ENCODE data around the gene LIN52. TPM values are rescaled to one million over a fixed set of nuclear protein-coding genes. Genes with fewer than 3 reads are reported as not detected.

Gene LIN52
- total RNA-seq, 1 experiment from 2014 or later = 16.9 TPM

GRCh38 chr14:74205882-74206281 is 121.1 kb downstream of the LIN52 start:
- Histone ChIP-seq H3K27me3 (replicated peaks; ENCODE audit: insufficient read depth, low read depth, low read length, poor library complexity) (no peaks in the 10 kb centered on the region), H3K9me3 (ENCODE audit: low read depth, low read length, poor library complexity, severe bottlenecking) (no peaks in the 10 kb centered on the region), H3K27ac (ENCODE audit: low read depth, low read length, poor library complexity, severe bottlenecking) (no peak overlapping the region), H3K4me3 (ENCODE audit: low read depth, low read length, poor library complexity, severe bottlenecking) (no peak overlapping the region), H3K36me3 (ENCODE audit: insufficient read depth, low read length, poor library complexity, severe bottlenecking) (no peaks in the 10 kb centered on the region), H3K4me1 (ENCODE audit: insufficient read depth, low read length, poor library complexity, severe bottlenecking) (no peaks in the 10 kb centered on the region)
- no peak for DNase-seq (ENCODE audit: low spot score)
- no TSS peak for BruUV-seq (replicated peaks)
- POLR2A ChIA-PET (ENCODE audit: low non-redundant PET) = no interaction called here
- intact Hi-C loops (cut with micrococcal nuclease; ENCODE audit: unreplicated experiment) = no loop called here
- TF ChIP-seq, protein P1, sequence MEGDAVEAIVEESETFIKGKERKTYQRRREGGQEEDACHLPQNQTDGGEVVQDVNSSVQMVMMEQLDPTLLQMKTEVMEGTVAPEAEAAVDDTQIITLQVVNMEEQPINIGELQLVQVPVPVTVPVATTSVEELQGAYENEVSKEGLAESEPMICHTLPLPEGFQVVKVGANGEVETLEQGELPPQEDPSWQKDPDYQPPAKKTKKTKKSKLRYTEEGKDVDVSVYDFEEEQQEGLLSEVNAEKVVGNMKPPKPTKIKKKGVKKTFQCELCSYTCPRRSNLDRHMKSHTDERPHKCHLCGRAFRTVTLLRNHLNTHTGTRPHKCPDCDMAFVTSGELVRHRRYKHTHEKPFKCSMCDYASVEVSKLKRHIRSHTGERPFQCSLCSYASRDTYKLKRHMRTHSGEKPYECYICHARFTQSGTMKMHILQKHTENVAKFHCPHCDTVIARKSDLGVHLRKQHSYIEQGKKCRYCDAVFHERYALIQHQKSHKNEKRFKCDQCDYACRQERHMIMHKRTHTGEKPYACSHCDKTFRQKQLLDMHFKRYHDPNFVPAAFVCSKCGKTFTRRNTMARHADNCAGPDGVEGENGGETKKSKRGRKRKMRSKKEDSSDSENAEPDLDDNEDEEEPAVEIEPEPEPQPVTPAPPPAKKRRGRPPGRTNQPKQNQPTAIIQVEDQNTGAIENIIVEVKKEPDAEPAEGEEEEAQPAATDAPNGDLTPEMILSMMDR (conservative IDR thresholded peaks at IDR 0.05; ENCODE audit: low read depth, low read length) = no peak
- TF ChIP-seq EZH2 (IDR thresholded peaks at IDR 0.05; ENCODE audit: borderline replicate concordance, low read depth, low read length, poor library complexity, severe bottlenecking) = no peak
- CTCF ChIA-PET = no interaction called here

DNA sequence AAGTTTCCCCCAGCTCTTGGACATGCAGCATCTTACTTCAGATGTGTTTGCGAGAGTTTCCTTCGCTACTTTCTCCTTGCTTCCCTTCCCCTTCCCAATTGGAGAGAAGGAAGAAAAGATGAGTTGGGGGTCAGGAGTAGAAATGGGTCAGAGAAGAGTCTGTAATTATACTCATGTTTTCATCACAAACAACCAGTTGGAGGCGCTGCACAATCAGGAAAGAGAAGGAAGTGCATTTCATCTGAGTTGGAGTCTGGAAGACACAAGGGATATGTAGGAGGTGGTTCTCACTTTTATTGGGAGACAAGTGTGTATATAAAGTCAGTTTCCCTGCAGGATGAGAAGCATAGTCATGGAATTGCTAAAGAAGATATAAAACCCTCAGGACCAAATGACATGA is 123.2 kb downstream of the LIN52 start:
- Histone ChIP-seq H3K36me3 (ENCODE audit: insufficient read depth, low read length, poor library complexity, severe bottlenecking) (no peaks in the 10 kb centered on the region), H3K27me3 (replicated peaks; ENCODE audit: insufficient read depth, low read depth, low read length, poor library complexity) (no peaks in the 10 kb centered on the region), H3K4me1 (ENCODE audit: insufficient read depth, low read length, poor library complexity, severe bottlenecking) (no peaks in the 10 kb centered on the region), H3K27ac (ENCODE audit: low read depth, low read length, poor library complexity, severe bottlenecking) (no peak overlapping the region), H3K4me3 (ENCODE audit: low read depth, low read length, poor library complexity, severe bottlenecking) (no peak overlapping the region), H3K9me3 (ENCODE audit: low read depth, low read length, poor library complexity, severe bottlenecking) (no peaks in the 10 kb centered on the region)
- no TSS peak for BruUV-seq (replicated peaks)
- CTCF ChIA-PET = no interaction called here
- DNase-seq (ENCODE audit: low spot score) = peak; percentile 34
- POLR2A ChIA-PET (ENCODE audit: low non-redundant PET) = no interaction called here
- TF ChIP-seq EZH2 (IDR thresholded peaks at IDR 0.05; ENCODE audit: borderline replicate concordance, low read depth, low read length, poor library complexity, severe bottlenecking) = no peak
- TF ChIP-seq, protein P1 (conservative IDR thresholded peaks at IDR 0.05; ENCODE audit: low read depth, low read length) = peak; percentile 50
- intact Hi-C loops (cut with micrococcal nuclease; ENCODE audit: unreplicated experiment) = no loop called here

- Histone ChIP-seq H3K27me3 (replicated peaks; ENCODE audit: insufficient read depth, low read depth, low read length, poor library complexity) (no peaks in the 10 kb centered on the region), H3K4me3 (ENCODE audit: low read depth, low read length, poor library complexity, severe bottlenecking) (no peak overlapping the region), H3K27ac (ENCODE audit: low read depth, low read length, poor library complexity, severe bottlenecking) (no peak overlapping the region), H3K9me3 (ENCODE audit: low read depth, low read length, poor library complexity, severe bottlenecking) (no peaks in the 10 kb centered on the region), H3K36me3 (ENCODE audit: insufficient read depth, low read length, poor library complexity, severe bottlenecking) (no peaks in the 10 kb centered on the region), H3K4me1 (ENCODE audit: insufficient read depth, low read length, poor library complexity, severe bottlenecking) (no peaks in the 10 kb centered on the region)
- CTCF ChIA-PET = no interaction called here
- intact Hi-C loops (cut with micrococcal nuclease; ENCODE audit: unreplicated experiment) = no loop called here
- no peak for DNase-seq (ENCODE audit: low spot score)
- POLR2A ChIA-PET (ENCODE audit: low non-redundant PET) = no interaction called here
- TF ChIP-seq, protein P1 (conservative IDR thresholded peaks at IDR 0.05; ENCODE audit: low read depth, low read length) = no peak
- TF ChIP-seq EZH2 (IDR thresholded peaks at IDR 0.05; ENCODE audit: borderline replicate concordance, low read depth, low read length, poor library complexity, severe bottlenecking) = no peak
- no TSS peak for BruUV-seq (replicated peaks)
Measured at GRCh38 chr14:74208642-74209041, 123.9 kb downstream of the LIN52 start.

Data from A673 (cell line).